Endothelial cell of umbilical vein (primary cell): Measurements from ENCODE around the gene PBXIP1. TPM values are rescaled to one million over a fixed set of nuclear protein-coding genes. Genes with fewer than 3 reads are reported as not detected.
A peak's percentile ranks its signal among the peaks of the same experiment; 100 is the strongest.

Experiments used
- BruUV-seq: library from RNA; stranded (reverse); fragments of 400-500 nt; replicated peaks from 2 replicates; lab custom pipeline; 2021; lab: Mats Ljungman, UMichigan
- CTCF ChIA-PET: fragments of 300-600, 350-600 bp; sonication (Branson Sonifier 250); formaldehyde crosslinking; loops from one replicate; lab custom pipeline; 2021; ENCODE audit warnings: antibody characterized with exemption, inconsistent platforms; lab: Charles Lee
- POLR2A ChIA-PET: fragments of 300-600, 350-600 bp; sonication (Branson Sonifier 250); formaldehyde crosslinking; loops from one replicate; lab custom pipeline; 2021; ENCODE audit warnings: antibody characterized with exemption, inconsistent platforms; lab: Charles Lee
- DNase-seq: peaks from one replicate; pipeline ENCODE4 v3.0.0-alpha.2; 2011; ENCODE audit warnings: low read depth, low spot score
- FAIRE-seq: peaks from 2 replicates; lab custom pipeline; 2011; peaks lifted over from hg19 to GRCh38; lab: Jason Lieb, UNC
- H2AFZ ChIP-seq: 2 replicates; pipeline ENCODE4 v1.6.0; 2012; ENCODE audit warnings: low read depth, low read length, control low read depth, inconsistent platforms
- H3K27ac ChIP-seq: 2 replicates; pipeline ENCODE4 v1.5.1; 2011; ENCODE audit warnings: low read depth, mild to moderate bottlenecking, control low read depth, low read length, moderate library complexity; ENCODE audit not compliant: insufficient read depth
- H3K27me3 ChIP-seq, 2 experiments: 2 replicates each; pipeline versions ENCODE4 v1.6.0 to v1.6.1; 2011; ENCODE audit warnings: low read length in 2 of 2, mixed read lengths in 1 of 2; ENCODE audit not compliant: control insufficient read depth in 2 of 2, insufficient read depth in 2 of 2
- H3K36me3 ChIP-seq, 2 experiments: 2 replicates in 1 of 2; 3 replicates in 1 of 2; pipeline ENCODE4 v1.5.1; 2011; ENCODE audit warnings: low read length in 2 of 2, mild to moderate bottlenecking in 1 of 2, moderate library complexity in 1 of 2; ENCODE audit not compliant: control insufficient read depth in 2 of 2, insufficient read depth in 2 of 2; ENCODE audit errors: extremely low read depth in 1 of 2
- H3K4me1 ChIP-seq: 3 replicates; pipeline ENCODE4 v1.5.1; 2011; ENCODE audit warnings: mild to moderate bottlenecking, low read length; ENCODE audit not compliant: control insufficient read depth, insufficient read depth; ENCODE audit errors: extremely low read depth
- H3K4me2 ChIP-seq: 2 replicates; pipeline ENCODE4 v1.6.1; 2011; ENCODE audit warnings: low read length, control low read depth, mixed read lengths; ENCODE audit not compliant: insufficient read depth
- H3K4me3 ChIP-seq, 3 experiments: fragments of 200-600 bp in 1 of 3; sonication (generic), shearing (Covaris generic) in 1 of 3; replicated peaks in 1 of 3; 2 replicates each; pipeline ENCODE4 v1.5.1; 2011 to 2016; ENCODE audit warnings: control low read depth in 3 of 3, low read length in 3 of 3, mild to moderate bottlenecking in 2 of 3, inconsistent platforms in 1 of 3, low read depth in 1 of 3, moderate library complexity in 1 of 3; ENCODE audit not compliant: insufficient read depth in 1 of 3
- H3K79me2 ChIP-seq: 2 replicates; pipeline ENCODE4 v1.6.0; 2012; ENCODE audit warnings: low read length, inconsistent platforms; ENCODE audit not compliant: control insufficient read depth, insufficient read depth
- H3K9ac ChIP-seq: replicated peaks from 2 replicates; pipeline ENCODE3; 2011; ENCODE audit warnings: low read length, control low read depth; ENCODE audit not compliant: insufficient read depth; ENCODE audit errors: extremely low read depth
- H3K9me1 ChIP-seq: replicated peaks from 3 replicates; pipeline ENCODE4 v1.6.0; 2011; ENCODE audit warnings: mild to moderate bottlenecking, low read length; ENCODE audit not compliant: control insufficient read depth, insufficient read depth; ENCODE audit errors: extremely low read depth
- H3K9me3 ChIP-seq: replicated peaks from 2 replicates; pipeline ENCODE4 v1.5.1; 2012; ENCODE audit warnings: low read length, inconsistent platforms; ENCODE audit not compliant: control insufficient read depth, insufficient read depth
- H4K20me1 ChIP-seq: replicated peaks from 2 replicates; pipeline ENCODE3; 2011; ENCODE audit warnings: mild to moderate bottlenecking, low read length; ENCODE audit not compliant: control insufficient read depth, insufficient read depth; ENCODE audit errors: extremely low read depth
- EZH2 ChIP-seq: IDR thresholded peaks from 2 replicates; pipeline ENCODE4 v1.6.1; 2012; ENCODE audit warnings: borderline replicate concordance, low read depth, mild to moderate bottlenecking, moderate library complexity, low read length, inconsistent platforms; ENCODE audit not compliant: severe bottlenecking
- FOS ChIP-seq: IDR thresholded peaks from 2 replicates; pipeline ENCODE4 v1.6.1; 2011; ENCODE audit warnings: mild to moderate bottlenecking, low read length, moderate library complexity, borderline replicate concordance; ENCODE audit not compliant: insufficient read depth
- GATA2 ChIP-seq: IDR thresholded peaks from 2 replicates; pipeline ENCODE4 v1.7.0; 2011; ENCODE audit warnings: low read depth, mild to moderate bottlenecking, moderate library complexity, mixed read lengths, low read length; ENCODE audit not compliant: insufficient read length, insufficient read depth
- JUN ChIP-seq: IDR thresholded peaks from 2 replicates; pipeline ENCODE4 v1.6.1; 2011; ENCODE audit warnings: borderline replicate concordance, low read depth; ENCODE audit not compliant: insufficient read length, insufficient read depth
- MAX ChIP-seq: IDR thresholded peaks from 2 replicates; pipeline ENCODE4 v1.6.1; 2011; ENCODE audit not compliant: insufficient read depth, insufficient read length
- MYC ChIP-seq: IDR thresholded peaks from one replicate; pipeline ENCODE4 v1.6.1; 2011; ENCODE audit warnings: mild to moderate bottlenecking, low read depth, low read length
- POLR2A ChIP-seq: IDR thresholded peaks from 2 replicates; pipeline ENCODE4 v1.6.1; 2012; ENCODE audit warnings: low read depth, mild to moderate bottlenecking, control low read depth, low read length
- POLR2AphosphoS5 ChIP-seq: IDR thresholded peaks from 2 replicates; pipeline ENCODE4 v1.6.1; 2012; ENCODE audit warnings: low read depth, mild to moderate bottlenecking, control low read depth, low read length, moderate library complexity; ENCODE audit not compliant: insufficient read depth
- dilution Hi-C: fragments of 300-500 bp; cut with MboI; formaldehyde crosslinking; loops from one replicate; pipeline ENCODE4 v1.15.0; 2019; ENCODE audit warnings: low sequenced_read_pairs; ENCODE audit not compliant: extremely low pct_ligation_motif_present
- intact Hi-C: fragments of 100-400 bp; cut with micrococcal nuclease; formaldehyde crosslinking; loops from one replicate; pipeline ENCODE4 v1.10.0; 2022
- polyA plus RNA-seq, 4 experiments: library from polyadenylated mRNA; depleted of rRNA in 3 of 4; stranded (reverse) in 3 of 4; unstranded in 1 of 4; fragments of >200 nt; gene quantifications; 2 replicates each; pipeline versions ENCODE4 v1.2.1 to v1.2.3, GENCODE V29; 2011 to 2012; ENCODE audit warnings: missing spikeins in 1 of 4
- total RNA-seq: library from RNA; stranded (reverse); gene quantifications from 2 replicates; pipeline ENCODE4 v1.2.3, GENCODE V29; 2021
- TF ChIP-seq, protein P1 (sequence below), 2 donors: IDR thresholded peaks; 1 replicate in 1 of 2; 2 replicates in 1 of 2; pipeline ENCODE4 v1.5.1; 2011; ENCODE audit warnings: low read length in 2 of 2, mild to moderate bottlenecking in 2 of 2, moderate library complexity in 2 of 2, control low read depth in 1 of 2, inconsistent platforms in 1 of 2, low read depth in 1 of 2; ENCODE audit not compliant: insufficient read depth in 1 of 2; ENCODE audit errors: extremely low read depth in 1 of 2

Gene PBXIP1
- total and polyA plus RNA-seq, 2 donors (not counting 3 experiments of a cell fraction or from before 2014, with no cell fraction given) = 49.4 to 54.7 TPM

DNA sequence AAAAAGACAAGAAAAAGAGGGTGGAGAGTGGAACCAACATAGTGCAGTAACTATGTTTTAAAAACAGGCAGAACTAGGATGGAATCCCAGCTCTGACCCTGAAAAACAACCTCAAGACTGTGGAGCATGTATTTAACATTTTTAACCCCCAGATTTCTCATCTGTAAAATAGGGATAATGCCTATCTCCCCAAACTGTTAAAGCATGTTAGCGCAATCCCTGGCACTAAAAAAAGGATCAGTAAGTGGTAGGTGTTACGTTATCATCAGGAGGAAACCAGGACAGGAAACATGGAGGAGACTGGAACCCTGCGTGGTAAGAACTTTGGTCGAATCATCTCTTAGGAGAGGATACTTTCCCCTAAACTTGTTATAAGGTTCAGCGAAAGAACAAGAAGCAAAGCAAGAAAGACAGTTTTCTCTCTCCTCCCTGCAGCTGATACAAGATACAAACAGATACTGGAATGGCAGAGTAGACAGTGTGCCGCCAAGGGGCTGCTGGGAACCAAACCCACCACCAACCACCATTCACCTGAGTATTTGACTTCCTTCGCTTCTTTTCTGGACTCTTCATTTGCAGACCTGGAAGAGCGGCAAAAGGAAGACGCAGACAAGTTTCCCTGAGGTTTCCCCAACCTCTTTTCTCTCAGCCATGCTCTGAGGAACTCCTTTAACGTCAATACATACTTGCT is 4.7 kb upstream of the PBXIP1 start:
- intact Hi-C loops (loop anchor here (1.0 to 2.0 kb wide), 5 partner anchors 10 to 90 kb away; partner anchors contain the start of genes ADAM15, CKS1B and SHC1), dilution Hi-C loops (no loop called here)
- ChIA-PET POLR2A (interaction anchor here (0.6 to 2.6 kb wide), 4 partner anchors 10 to 164 kb away, joined by 3 to 24 read pairs (median 6); partner anchors contain the start of gene SHC1), CTCF (interaction anchor here (0.7 to 4.0 kb wide), 15 partner anchors 10 to 125 kb away, joined by 3 to 48 read pairs (median 5); partner anchors contain the start of genes ADAM15, FLAD1, LENEP and PMVK)
- Histone ChIP-seq H3K9me1 (no peaks in the 10 kb centered on the region), H3K79me2 (peaks cover 18% of the 10 kb centered on the region), H3K4me3 (peak overlapping the region; percentile 71 to 78 (median 74)), H3K36me3 (peaks cover 10 to 31% of the 10 kb centered on the region in 2 experiments), H3K4me1 (peaks cover 25% of the 10 kb centered on the region), H3K27ac (peak overlapping the region; percentile 30), H4K20me1 (no peaks in the 10 kb centered on the region), H3K9me3 (no peaks in the 10 kb centered on the region), H3K27me3 (no peaks in the 10 kb centered on the region), H3K4me2 (peak overlapping the region; percentile 86), H3K9ac (peak overlapping the region; percentile 83), H2AFZ (no peak overlapping the region)
- peak; percentile 81 for FAIRE-seq
- DNase-seq = peak; percentile 22
- TF ChIP-seq MAX (no peak), EZH2 (no peak), GATA2 (no peak), JUN (no peak), POLR2AphosphoS5 (no peak), MYC (no peak), FOS (no peak), POLR2A (no peak)
- TF ChIP-seq, protein P1, sequence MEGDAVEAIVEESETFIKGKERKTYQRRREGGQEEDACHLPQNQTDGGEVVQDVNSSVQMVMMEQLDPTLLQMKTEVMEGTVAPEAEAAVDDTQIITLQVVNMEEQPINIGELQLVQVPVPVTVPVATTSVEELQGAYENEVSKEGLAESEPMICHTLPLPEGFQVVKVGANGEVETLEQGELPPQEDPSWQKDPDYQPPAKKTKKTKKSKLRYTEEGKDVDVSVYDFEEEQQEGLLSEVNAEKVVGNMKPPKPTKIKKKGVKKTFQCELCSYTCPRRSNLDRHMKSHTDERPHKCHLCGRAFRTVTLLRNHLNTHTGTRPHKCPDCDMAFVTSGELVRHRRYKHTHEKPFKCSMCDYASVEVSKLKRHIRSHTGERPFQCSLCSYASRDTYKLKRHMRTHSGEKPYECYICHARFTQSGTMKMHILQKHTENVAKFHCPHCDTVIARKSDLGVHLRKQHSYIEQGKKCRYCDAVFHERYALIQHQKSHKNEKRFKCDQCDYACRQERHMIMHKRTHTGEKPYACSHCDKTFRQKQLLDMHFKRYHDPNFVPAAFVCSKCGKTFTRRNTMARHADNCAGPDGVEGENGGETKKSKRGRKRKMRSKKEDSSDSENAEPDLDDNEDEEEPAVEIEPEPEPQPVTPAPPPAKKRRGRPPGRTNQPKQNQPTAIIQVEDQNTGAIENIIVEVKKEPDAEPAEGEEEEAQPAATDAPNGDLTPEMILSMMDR (IDR thresholded peaks at IDR 0.05; ENCODE audit: extremely low read depth in 1 of 2, insufficient read depth in 1 of 2, low read depth in 1 of 2, low read length in 2 of 2) = no peak
- BruUV-seq = no TSS peak
